ENCODE measurements around the gene NHSL2. TPM values are rescaled to one million over a fixed set of nuclear protein-coding genes. Genes with fewer than 3 reads are reported as not detected.

Gene NHSL2
- total and polyA plus RNA-seq, 2 experiments from 2014 or later = 4.7 to 9.5 TPM

- Histone ChIP-seq H3K4me3 (no peak overlapping the region), H3K4me1 (ENCODE audit: insufficient read depth) (peaks cover 3% of the 10 kb centered on the region), H3K36me3 (ENCODE audit: insufficient read depth) (no peaks in the 10 kb centered on the region), H3K79me2 (replicated peaks; ENCODE audit: insufficient read depth) (0 out of 2 replicates have a peak, but pooled peaks cover 6% of the 10 kb centered on the region), H3K9me2 (ENCODE audit: insufficient read depth) (no peaks in the 10 kb centered on the region), H3K27ac (ENCODE audit: low read depth) (no peak overlapping the region), H2AFZ (no peak overlapping the region), H3F3A (replicated peaks; ENCODE audit: low read depth) (no peaks in the 10 kb centered on the region), H3K4me2 (no peak overlapping the region), H4K20me1 (replicated peaks; ENCODE audit: insufficient read depth) (no peaks in the 10 kb centered on the region), H3K27me3 (ENCODE audit: insufficient read depth) (no peaks in the 10 kb centered on the region)
- H3K27ac Mint-ChIP-seq = no peak overlapping the region
- TF ChIP-seq REST (IDR thresholded peaks at IDR 0.05; ENCODE audit: unreplicated experiment) = no peak
- no peak for TF ChIP-seq POLR2AphosphoS5 (IDR thresholded peaks at IDR 0.05; ENCODE audit: low read depth)
- TF ChIP-seq CTCF (conservative IDR thresholded peaks at IDR 0.05; ENCODE audit: low read depth in 2 of 2) = no peak
- TF ChIP-seq CREB1 (CRISPR knock-in tag; IDR thresholded peaks at IDR 0.05; ENCODE audit: low read depth) = no peak
- TF ChIP-seq ZNF462 (CRISPR knock-in tag; IDR thresholded peaks at IDR 0.05) = no peak
- TF ChIP-seq JUNB (IDR thresholded peaks at IDR 0.05; ENCODE audit: unreplicated experiment) = no peak
- no peak for TF ChIP-seq STAT1 (IDR thresholded peaks at IDR 0.05; ENCODE audit: unreplicated experiment)
- TF ChIP-seq EZH2phosphoT487 (IDR thresholded peaks at IDR 0.05; ENCODE audit: unreplicated experiment) = no peak
- TF ChIP-seq NANOG (IDR thresholded peaks at IDR 0.05; ENCODE audit: borderline replicate concordance) = no peak
- TF ChIP-seq ZNF114 (CRISPR knock-in tag; IDR thresholded peaks at IDR 0.05) = no peak
- TF ChIP-seq EZH2 (IDR thresholded peaks at IDR 0.05; ENCODE audit: low read depth, unreplicated experiment) = no peak
- TF ChIP-seq ETS1 (IDR thresholded peaks at IDR 0.05) = no peak
- no peak for TF ChIP-seq ZNF331 (CRISPR knock-in tag; IDR thresholded peaks at IDR 0.05; ENCODE audit: low read depth)
- no peaks in the 10 kb centered on the region for H3K9me3 Mint-ChIP-seq
- peaks cover 36% of the 10 kb centered on the region for H3K4me1 Mint-ChIP-seq
- no peak overlapping the region for H3K4me3 Mint-ChIP-seq
- no peak for ATAC-seq
- peaks cover 1% of the 10 kb centered on the region for H3K27me3 Mint-ChIP-seq (ENCODE audit: insufficient read depth, low read depth, poor library complexity)
- DNase-seq (ENCODE audit: low spot score) = no peak
- peaks cover 4% of the 10 kb centered on the region; the same call in 1 of the 3 replicates for H3K36me3 Mint-ChIP-seq (ENCODE audit: low read depth)
Observed at GRCh38 chrX:71944369-71944768, 33.7 kb downstream of the NHSL2 start.

Measured in GM23338 (cell line).